HG03439 (cell line): ENCODE measurements around the gene PLXNB3.

ENCODE experiments used
- ATAC-seq: cut with Tn5 transposase; IDR thresholded peaks from one replicate; pipeline ENCODE4 v1.9.1; 2021; ENCODE audit warnings: mild to moderate bottlenecking, moderate library complexity; ENCODE audit not compliant: unreplicated experiment

The PLXNB3 gene

DNA sequence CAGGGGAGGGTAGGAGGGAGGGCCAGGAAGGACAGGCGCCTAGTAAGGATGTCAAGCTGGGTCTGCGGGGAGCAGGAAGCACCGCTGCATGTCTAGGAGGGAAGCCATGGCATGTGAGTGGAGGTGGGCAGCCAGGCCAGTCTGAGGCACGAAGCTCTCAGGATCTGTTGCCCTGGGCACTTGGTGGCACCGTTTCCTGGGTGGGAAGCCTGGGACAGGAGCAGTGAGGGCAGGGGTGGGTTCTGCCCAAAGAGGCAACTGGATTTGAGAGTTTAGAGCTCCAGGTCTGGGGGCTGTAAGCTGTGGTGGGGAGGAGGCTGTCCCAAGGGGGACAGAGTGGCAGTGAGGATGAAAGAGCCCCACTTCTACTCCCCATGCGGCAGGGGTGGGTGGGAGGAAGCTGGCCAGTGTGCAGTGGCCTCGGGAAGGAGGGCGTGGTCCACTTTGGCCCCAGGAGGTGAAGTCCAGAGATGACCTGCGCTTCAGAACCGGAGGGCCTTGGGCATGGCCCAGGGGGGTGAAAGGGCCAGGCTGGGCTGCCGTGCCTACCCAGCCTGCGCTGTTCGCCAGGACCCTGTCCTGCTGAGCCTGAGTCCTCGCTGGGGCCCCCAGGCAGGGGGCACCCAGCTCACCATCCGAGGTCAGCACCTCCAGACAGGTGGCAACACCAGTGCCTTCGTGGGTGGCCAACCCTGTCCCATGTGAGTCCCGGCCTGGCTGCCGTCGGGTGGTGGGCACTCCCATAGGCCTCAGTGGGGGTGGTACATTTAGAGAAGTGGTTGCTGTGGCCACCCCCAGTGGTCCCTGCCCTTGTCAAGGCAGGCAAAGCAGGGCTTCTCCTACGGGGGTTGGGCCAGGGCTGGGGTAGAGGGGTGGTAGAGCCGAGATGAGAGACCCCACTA is 8.5 kb downstream of the PLXNB3 start:
- ATAC-seq, result no peak

DNA sequence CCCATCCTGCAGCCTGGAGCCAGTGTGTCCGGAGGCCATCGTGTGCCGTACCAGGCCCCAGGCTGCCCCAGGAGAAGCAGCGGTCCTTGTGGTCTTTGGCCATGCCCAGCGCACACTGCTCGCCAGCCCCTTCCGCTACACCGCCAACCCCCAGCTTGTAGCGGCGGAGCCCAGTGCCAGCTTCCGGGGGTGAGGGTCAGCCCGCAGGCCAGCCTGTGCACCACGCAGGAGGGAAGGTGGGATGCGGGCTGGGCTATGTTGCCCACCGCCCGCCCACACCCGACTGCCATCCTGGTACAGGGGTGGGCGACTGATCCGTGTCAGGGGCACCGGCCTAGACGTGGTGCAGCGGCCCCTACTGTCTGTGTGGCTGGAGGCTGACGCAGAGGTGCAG is 9.2 kb downstream of the PLXNB3 start:
- ATAC-seq, result no peak

DNA sequence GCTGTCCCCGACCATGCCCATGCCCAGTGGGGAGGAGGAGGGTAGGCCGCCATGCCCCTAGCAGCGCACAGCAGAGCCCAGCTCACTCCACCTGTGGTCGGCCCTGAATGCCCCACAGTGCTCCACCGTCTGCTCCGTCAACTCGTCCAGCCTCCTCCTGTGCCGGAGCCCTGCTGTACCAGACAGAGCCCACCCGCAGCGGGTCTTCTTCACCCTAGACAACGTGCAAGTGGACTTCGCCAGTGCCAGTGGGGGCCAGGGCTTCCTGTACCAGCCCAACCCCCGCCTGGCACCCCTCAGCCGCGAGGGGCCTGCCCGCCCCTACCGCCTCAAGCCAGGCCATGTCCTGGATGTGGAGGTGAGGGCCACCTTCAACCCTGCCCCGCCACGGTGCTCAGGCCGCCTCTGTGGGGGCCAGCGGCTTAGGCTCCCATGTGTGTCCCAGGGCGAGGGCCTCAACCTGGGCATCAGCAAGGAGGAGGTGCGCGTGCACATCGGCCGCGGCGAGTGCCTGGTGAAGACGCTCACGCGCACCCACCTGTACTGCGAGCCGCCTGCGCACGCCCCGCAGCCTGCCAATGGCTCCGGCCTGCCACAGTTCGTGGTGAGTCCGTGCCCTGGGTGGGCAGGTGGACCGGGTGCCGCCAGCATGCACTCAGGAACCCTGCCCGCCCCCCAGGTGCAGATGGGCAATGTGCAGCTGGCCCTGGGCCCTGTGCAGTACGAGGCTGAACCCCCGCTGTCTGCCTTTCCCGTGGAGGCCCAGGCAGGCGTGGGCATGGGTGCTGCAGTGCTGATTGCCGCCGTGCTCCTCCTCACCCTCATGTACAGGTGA is 9.9 kb downstream of the PLXNB3 start:
- ATAC-seq, result no peak

DNA sequence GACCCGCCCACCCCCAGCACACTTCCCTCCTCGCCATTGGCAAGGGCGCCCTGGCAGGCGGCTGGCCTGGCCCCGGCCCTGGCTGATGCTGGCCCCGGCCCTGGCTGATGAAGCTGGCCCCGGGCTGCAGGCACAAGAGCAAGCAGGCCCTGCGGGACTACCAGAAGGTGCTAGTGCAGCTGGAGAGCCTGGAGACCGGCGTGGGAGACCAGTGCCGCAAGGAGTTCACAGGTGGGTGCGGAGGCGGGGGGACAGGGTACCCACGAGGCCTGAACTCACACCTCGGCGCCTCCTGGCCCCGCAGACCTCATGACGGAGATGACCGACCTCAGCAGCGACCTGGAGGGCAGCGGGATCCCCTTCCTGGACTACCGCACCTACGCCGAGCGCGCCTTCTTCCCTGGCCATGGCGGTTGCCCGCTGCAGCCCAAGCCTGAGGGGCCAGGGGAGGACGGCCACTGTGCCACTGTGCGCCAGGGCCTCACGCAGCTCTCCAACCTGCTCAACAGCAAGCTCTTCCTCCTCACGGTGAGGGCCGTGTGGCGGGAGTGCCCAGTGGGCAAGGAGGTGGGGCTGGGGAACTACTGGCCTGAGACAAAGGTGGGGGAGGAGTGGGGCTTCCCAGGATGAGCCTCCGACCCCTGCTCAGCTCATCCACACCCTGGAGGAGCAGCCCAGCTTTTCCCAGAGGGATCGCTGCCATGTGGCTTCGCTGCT is 10.7 kb downstream of the PLXNB3 start:
- no peak for ATAC-seq

GRCh38 chrX:153775293-153776119 is 11.5 kb downstream of the PLXNB3 start:
- no peak for ATAC-seq

- ATAC-seq, result no peak
These were observed 12.1 kb downstream of the PLXNB3 start for GRCh38 chrX:153776120-153776599.

- no peak for ATAC-seq
These were observed 12.6 kb downstream of the PLXNB3 start for GRCh38 chrX:153776611-153777045.

GRCh38 chrX:153777261-153778090 is 13.4 kb downstream of the PLXNB3 start:
- no peak for ATAC-seq

- ATAC-seq, result no peak
These were observed 14.1 kb downstream of the PLXNB3 start for GRCh38 chrX:153778181-153778580.

GRCh38 chrX:153778684-153779101 is 14.6 kb downstream of the PLXNB3 start:
- no peak for ATAC-seq

DNA sequence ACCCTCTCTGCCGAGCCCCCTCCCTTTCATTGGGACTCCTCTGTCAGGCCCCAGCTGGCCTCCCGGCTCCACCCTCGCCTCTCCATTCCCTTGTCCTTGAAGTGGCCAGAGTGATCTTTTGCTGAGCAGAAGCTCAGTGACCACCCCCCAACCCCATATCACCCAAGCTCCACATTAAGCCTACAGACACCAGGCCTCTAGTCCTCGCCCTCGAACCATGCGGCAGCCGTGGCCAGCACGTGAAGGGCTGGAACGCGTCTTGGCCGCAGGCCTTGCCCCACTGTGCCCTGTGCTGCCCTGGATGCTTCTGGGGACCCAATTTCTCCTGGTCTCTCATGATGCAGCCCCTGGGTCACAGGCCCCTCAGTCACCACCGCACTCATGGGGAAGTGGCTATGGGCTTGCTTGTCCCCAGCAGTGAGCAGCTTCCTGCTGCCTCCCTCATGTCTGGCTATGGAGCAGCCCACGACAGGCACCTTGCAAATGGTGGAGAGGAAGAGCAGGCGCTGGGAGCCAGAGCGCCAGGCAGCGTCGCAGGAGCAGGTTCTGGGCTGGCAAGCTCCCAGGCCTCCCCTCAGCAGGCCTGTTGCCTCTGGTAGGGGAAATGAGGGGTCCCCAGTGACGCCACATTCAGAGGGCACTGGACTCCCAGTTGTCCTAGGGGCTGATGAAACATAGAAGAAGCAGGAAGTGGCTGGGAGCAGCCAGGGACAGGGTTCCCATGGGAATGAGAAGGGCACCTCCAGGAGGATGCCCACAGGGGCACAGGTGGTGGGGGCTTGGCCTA is 16.0 kb downstream of the PLXNB3 start:
- no peak for ATAC-seq

DNA sequence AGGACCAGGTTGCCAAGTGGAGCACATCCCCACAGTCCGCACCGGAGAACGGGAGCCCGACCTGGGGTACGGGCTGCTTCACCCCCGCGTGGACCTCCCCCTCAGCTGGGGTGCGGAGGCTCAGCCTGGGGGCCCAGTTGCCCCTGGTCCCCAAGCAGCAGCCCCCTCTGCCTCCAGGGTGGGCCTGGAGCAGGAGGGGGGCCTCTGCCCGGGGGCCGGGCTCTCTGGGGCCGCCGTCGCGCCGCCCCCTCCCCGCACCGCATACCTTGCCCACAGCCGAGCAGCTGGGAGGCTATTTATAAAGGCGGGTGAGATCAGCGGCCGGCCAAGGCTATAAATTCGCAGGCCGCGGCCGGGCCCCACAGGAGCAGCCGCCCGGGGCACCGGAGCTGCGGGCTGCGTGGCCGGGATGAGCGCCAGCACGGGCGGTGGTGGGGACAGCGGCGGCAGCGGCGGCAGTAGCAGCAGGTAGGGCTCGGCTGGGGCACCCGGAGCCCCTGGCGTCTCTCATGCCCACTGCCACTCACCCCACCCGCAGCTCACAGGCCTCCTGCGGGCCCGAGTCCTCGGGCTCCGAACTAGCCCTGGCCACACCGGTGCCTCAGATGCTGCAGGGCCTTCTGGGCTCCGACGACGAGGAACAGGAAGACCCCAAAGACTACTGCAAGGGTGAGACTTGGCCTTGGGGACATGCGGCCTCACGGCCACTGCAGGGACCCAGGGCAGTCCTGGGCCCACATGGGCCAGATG is 16.8 kb downstream of the PLXNB3 start, which contains the start of gene SRPK3:
SRPK3 (plus strand) TSS at position 364 of the 750 bp plus-strand sequence; CDS start at position 410, 46 bp downstream.
- no peak for ATAC-seq

- no peak for ATAC-seq
These were observed 17.5 kb downstream of the PLXNB3 start for GRCh38 chrX:153781428-153782047.

DNA sequence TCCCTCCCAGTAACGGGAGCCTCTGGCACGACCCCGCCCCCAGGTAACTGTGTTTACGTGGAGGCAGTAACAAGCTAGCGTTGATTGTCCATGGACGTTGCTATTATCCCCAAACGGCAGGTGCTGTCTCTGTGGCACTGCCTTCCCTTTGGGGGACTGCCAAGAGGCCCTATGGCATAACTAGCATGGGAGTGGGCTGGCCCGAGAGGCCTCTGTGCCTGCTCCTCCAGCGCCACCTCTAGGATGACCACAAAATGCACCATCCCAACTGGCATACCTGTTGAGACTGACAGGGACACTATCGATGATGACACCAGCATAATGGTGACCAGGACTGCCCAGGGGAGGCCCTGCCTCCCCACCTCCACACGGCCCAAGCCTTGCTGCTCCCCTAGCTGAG is 18.3 kb downstream of the PLXNB3 start:
- no peak for ATAC-seq

GRCh38 chrX:153782871-153783270 is 18.8 kb downstream of the PLXNB3 start:
- ATAC-seq, result no peak

- no peak for ATAC-seq
These were observed 19.4 kb downstream of the PLXNB3 start for GRCh38 chrX:153783378-153784013.
